ENCODE data around the gene LRTM1. TPM values are rescaled to one million over a fixed set of nuclear protein-coding genes. Genes with fewer than 3 reads are reported as not detected.

Gene LRTM1
- total and polyA plus RNA-seq, 7 donors: not detected

DNA sequence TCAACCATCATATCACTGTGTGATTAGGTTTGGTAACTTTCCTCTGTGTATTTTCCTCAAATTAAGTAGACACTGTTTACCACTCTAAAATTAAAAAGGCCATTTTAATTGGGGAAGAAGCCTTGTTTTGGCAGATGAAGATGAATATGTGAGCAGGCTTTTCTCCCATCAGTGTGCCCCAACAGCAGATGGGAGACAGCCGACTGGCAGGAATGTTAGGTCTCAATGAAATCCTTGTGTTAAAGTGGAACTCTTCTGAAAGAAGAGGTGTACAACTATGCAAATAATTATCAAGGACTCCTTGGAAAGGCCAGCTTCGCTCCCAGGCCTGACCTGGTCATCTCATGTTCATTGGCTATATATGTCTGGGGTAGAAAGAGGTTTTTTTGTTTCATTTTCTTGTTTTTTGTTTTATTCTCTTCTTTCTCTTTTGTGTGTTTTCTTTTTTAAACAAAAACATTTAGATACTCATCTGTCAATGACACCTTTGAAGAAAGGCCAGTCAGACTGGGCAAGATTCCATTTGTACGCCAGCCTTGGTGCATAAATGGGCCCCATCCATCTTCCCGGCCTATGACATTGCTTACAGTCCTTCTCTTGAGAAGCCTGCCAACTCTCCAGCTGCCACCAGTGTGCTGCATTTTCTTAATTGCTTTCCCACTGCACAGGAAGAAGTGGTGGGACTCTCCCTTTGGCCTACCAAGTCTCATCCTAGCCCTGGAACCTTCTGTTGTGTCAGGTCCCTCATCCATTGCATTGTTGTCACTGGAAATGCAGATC is 25.8 kb downstream of the LRTM1 start:
- H3K27me3 ChIP-seq: no peaks in the 10 kb centered on the region
- no peaks in the 10 kb centered on the region for H3K9me3 ChIP-seq
- no peaks in the 10 kb centered on the region for H3K36me3 ChIP-seq
- intact Hi-C loops (cut with DNase I): no loop called here
- H3K4me3 ChIP-seq: no peak overlapping the region
- DNase-seq: no peak
- 81 to 93% methylated on average over 4 of the region's 4 CpGs for WGBS, 2 donors
- TF ChIP-seq POLR2AphosphoS5 (IDR thresholded peaks at IDR 0.05) (no peak), EP300 (IDR thresholded peaks at IDR 0.05) (no peak), POLR2A (IDR thresholded peaks at IDR 0.05) (no peak)
- TF ChIP-seq, protein P1, sequence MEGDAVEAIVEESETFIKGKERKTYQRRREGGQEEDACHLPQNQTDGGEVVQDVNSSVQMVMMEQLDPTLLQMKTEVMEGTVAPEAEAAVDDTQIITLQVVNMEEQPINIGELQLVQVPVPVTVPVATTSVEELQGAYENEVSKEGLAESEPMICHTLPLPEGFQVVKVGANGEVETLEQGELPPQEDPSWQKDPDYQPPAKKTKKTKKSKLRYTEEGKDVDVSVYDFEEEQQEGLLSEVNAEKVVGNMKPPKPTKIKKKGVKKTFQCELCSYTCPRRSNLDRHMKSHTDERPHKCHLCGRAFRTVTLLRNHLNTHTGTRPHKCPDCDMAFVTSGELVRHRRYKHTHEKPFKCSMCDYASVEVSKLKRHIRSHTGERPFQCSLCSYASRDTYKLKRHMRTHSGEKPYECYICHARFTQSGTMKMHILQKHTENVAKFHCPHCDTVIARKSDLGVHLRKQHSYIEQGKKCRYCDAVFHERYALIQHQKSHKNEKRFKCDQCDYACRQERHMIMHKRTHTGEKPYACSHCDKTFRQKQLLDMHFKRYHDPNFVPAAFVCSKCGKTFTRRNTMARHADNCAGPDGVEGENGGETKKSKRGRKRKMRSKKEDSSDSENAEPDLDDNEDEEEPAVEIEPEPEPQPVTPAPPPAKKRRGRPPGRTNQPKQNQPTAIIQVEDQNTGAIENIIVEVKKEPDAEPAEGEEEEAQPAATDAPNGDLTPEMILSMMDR (IDR thresholded peaks at IDR 0.05): no peak
- peaks cover 0 to 21% (median 14%) of the 10 kb centered on the region in 4 donors for H3K4me1 ChIP-seq
- H3K27ac ChIP-seq: peak overlapping the region in 2 of 4 donors; percentile 43 to 84

DNA sequence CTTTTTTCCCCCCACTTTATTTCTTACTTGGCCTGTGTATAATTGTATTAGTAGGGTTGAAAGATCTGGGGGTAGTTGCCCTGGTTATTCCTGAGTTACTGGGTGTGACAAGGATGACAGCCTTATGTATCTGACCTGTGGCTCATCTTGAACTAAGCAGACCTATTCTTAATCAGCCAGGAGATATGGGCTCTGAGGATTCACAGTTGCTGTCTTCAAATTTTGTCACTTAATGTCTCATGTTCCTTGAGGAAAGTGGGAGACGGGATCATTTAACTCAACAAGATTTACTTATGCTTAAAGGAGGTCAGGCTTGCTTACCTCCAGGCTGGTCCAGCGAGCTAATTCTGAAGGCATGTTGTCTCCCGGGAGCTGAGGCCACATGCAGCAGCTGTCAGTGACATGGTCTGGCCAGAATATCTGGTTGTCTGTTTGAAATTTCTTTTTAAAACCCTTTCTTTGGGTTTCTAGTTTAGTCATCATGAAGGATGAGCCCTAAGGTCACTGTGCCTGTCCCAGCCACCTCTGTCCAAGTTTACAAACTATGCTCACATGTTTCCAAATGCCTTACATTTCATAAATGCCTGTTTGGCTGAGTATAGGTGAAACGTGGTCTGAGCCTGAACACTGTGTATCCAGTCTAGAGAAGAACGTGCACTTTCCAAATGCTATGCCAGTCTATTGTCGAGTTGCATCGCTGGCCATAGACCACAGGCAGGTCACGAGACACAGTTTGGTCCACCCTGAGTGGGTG is 26.8 kb downstream of the LRTM1 start:
- Histone ChIP-seq H3K27ac (peak overlapping the region in 3 of 4 donors; percentile 13 to 84 (median 43)), H3K27me3 (no peaks in the 10 kb centered on the region), H3K36me3 (no peaks in the 10 kb centered on the region), H3K9me3 (no peaks in the 10 kb centered on the region), H3K4me1 (peaks cover 0 to 20% (median 12%) of the 10 kb centered on the region in 4 donors), H3K4me3 (no peak overlapping the region)
- intact Hi-C loops (cut with DNase I): no loop called here
- no peak for DNase-seq
- no peak for TF ChIP-seq POLR2AphosphoS5 (IDR thresholded peaks at IDR 0.05)
- 86 to 91% methylated on average over 8 of the region's 8 CpGs for WGBS, 2 donors

DNA sequence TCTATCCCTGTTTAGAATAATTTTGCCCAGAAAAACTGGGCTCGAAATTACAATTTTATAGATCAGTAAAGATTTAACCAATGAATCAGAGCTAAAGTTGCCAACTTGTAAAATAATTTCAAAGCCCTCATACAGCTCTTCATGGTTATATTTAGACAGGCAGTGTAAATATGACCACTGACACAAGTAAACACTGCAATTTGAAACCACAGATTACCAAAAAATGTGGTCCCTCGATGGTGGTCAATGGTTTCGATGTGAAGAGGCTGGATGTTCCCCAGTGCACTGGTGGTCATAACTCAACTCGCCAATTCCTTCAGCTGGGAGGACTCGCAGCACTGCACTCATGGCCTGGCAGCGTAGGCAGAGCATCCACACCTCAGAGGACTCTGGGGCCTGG is 28.6 kb downstream of the LRTM1 start:
- TF ChIP-seq, protein P1 (IDR thresholded peaks at IDR 0.05): no peak
- TF ChIP-seq EP300 (IDR thresholded peaks at IDR 0.05) (no peak), POLR2A (IDR thresholded peaks at IDR 0.05) (no peak), POLR2AphosphoS5 (IDR thresholded peaks at IDR 0.05) (no peak)

DNA sequence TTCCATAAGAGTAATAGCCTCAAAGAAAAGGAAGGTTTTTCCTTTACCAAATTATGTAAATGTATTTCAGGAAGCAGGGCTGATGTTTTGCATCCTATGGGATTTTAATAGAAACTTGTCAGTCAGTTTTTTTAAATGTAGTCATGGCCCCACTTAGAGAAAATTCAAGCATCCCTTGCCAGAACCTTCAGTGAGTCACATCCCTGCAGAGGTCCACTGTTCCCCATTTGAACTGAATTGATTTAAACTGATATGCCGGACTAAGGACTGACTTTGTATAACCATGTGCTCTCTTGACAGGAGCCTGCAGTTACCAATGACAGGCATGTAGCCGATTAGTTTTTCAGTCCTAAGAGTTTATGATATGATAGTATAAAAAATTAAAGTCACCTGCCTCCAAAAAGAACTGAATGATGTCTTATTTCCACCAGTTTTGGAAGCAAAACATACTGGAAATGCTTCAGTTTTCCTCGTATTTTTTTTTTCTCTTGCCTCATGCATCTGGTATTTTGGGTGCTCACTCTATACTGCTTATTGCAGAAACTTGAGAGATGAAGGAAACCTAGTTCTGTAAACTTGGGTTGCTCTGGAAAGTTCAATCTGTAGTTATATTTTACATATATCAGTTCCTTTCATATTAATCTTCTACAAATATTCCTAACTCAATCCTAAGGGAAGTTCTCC is 30.7 kb downstream of the LRTM1 start:
- Histone ChIP-seq H3K4me1 (peaks cover 0 to 25% (median 19%) of the 10 kb centered on the region in 4 donors), H3K4me3 (no peak overlapping the region), H3K36me3 (no peaks in the 10 kb centered on the region), H3K27ac (no peak overlapping the region), H3K9me3 (no peaks in the 10 kb centered on the region), H3K27me3 (no peaks in the 10 kb centered on the region)
- intact Hi-C loops (cut with DNase I): no loop called here
- TF ChIP-seq POLR2A (IDR thresholded peaks at IDR 0.05) (no peak), EP300 (IDR thresholded peaks at IDR 0.05) (no peak), POLR2AphosphoS5 (IDR thresholded peaks at IDR 0.05) (no peak)
- TF ChIP-seq, protein P1 (IDR thresholded peaks at IDR 0.05): no peak
- 85 to 90% methylated on average over 3 of the region's 3 CpGs for WGBS, 2 donors
- no peak for DNase-seq

More for the DNA sequence above, 28.6 kb downstream of the LRTM1 start:
- no peak overlapping the region for H3K4me3 ChIP-seq
- 66 to 76% methylated on average over 6 of the region's 6 CpGs for WGBS, 2 donors
- no peaks in the 10 kb centered on the region for H3K27me3 ChIP-seq
- H3K9me3 ChIP-seq: no peaks in the 10 kb centered on the region
- H3K4me1 ChIP-seq: peaks cover 0 to 20% (median 12%) of the 10 kb centered on the region in 4 donors
- H3K27ac ChIP-seq: no peak overlapping the region
- intact Hi-C loops (cut with DNase I): no loop called here
- H3K36me3 ChIP-seq: no peaks in the 10 kb centered on the region
- no peak for DNase-seq

DNA sequence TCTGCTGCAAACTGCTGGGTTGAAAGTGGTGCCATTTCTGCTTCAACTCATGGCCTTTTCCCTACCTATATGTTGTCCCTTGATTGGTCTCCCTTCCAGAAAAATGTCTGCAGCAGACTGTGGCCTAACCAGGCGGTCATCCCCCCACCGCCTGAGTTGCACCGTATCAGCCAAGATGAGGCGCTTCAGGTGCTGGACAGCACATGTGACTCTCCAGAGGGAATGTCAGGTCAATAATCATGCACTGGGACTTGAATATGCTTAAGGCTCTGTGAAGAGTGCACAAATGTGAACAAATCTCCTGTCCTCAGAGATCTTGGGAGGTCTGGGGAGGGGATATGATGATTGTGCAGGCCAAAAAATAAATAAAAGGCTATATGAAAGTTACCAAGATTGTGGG is 32.2 kb downstream of the LRTM1 start:
- intact Hi-C loops (cut with DNase I): no loop called here
- TF ChIP-seq POLR2AphosphoS5 (IDR thresholded peaks at IDR 0.05) (no peak), POLR2A (IDR thresholded peaks at IDR 0.05) (no peak), EP300 (IDR thresholded peaks at IDR 0.05) (no peak)
- TF ChIP-seq, protein P1 (IDR thresholded peaks at IDR 0.05): no peak
- 96 to 97% methylated on average over 4 of the region's 4 CpGs for WGBS, 2 donors

More for the DNA sequence above, 32.2 kb downstream of the LRTM1 start:
- H3K27me3 ChIP-seq: no peaks in the 10 kb centered on the region
- H3K4me3 ChIP-seq: no peak overlapping the region
- no peak overlapping the region for H3K27ac ChIP-seq
- no peaks in the 10 kb centered on the region for H3K36me3 ChIP-seq
- no peaks in the 10 kb centered on the region for H3K9me3 ChIP-seq
- DNase-seq: no peak
- peaks cover 0 to 26% (median 23%) of the 10 kb centered on the region in 4 donors for H3K4me1 ChIP-seq

All from sigmoid colon (tissue), 7 donors.